GM12873 (cell line): Measurements from ENCODE around the gene TESPA1.

Source experiments
- TF ChIP-seq, protein P1 (sequence below): IDR thresholded peaks from 2 replicates; pipeline ENCODE4 v1.5.1; 2012; ENCODE audit warnings: low read depth, mild to moderate bottlenecking, moderate library complexity, low read length, control low read depth; ENCODE audit not compliant: insufficient read depth; ENCODE audit errors: missing control alignments

Gene TESPA1

DNA sequence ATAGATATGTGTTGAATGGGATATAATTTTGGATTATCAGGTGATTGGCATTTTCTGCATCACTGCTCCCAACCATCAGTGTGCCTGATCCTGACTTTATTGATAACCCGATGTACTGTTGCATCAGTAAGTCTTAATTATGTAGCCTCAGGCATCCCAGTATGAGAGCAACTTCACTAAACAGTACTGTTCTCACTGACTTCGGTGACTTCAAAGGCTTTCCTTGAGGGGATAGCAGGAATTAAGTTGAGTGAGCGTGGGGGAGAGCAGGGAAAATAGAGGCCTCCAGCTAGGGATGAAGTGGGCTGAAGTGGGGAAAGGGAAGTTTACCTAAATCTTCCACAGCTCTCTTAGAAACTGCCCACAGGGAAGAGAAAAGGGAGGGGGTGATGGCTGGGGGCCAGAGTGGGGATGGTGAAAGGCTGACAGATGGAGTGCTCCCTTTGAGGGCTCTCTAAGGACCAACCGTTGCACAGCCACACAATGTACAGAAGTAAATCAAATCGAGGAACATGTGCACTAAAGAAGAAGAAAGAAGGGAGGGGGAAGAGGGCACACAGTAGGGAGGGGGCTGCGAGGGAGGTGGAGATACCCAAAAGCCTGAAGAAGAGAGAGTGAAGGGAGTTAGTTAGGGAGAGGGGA, 24.5 kb upstream of the TESPA1 start:
- TF ChIP-seq, protein P1, sequence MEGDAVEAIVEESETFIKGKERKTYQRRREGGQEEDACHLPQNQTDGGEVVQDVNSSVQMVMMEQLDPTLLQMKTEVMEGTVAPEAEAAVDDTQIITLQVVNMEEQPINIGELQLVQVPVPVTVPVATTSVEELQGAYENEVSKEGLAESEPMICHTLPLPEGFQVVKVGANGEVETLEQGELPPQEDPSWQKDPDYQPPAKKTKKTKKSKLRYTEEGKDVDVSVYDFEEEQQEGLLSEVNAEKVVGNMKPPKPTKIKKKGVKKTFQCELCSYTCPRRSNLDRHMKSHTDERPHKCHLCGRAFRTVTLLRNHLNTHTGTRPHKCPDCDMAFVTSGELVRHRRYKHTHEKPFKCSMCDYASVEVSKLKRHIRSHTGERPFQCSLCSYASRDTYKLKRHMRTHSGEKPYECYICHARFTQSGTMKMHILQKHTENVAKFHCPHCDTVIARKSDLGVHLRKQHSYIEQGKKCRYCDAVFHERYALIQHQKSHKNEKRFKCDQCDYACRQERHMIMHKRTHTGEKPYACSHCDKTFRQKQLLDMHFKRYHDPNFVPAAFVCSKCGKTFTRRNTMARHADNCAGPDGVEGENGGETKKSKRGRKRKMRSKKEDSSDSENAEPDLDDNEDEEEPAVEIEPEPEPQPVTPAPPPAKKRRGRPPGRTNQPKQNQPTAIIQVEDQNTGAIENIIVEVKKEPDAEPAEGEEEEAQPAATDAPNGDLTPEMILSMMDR = no peak

DNA sequence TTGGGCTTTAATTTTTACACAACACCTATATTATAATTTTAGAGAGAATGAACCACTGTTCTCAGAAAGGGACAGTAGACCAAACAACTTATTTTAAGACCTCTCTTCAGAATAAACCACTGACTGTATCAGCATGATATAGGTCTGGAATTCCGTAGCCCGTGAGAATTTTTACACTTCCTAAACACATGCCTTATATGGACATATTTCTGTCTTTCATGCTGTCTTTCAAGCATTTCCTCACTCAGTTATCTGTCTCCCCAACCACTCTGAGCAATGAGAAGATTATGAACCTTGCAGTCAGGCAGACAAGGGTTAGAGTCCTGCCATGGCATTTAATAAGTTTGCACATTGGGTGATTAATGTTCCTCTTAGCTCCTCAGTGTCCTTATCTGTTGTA, 17.8 kb upstream of the TESPA1 start:
- TF ChIP-seq, protein P1 = no peak

DNA sequence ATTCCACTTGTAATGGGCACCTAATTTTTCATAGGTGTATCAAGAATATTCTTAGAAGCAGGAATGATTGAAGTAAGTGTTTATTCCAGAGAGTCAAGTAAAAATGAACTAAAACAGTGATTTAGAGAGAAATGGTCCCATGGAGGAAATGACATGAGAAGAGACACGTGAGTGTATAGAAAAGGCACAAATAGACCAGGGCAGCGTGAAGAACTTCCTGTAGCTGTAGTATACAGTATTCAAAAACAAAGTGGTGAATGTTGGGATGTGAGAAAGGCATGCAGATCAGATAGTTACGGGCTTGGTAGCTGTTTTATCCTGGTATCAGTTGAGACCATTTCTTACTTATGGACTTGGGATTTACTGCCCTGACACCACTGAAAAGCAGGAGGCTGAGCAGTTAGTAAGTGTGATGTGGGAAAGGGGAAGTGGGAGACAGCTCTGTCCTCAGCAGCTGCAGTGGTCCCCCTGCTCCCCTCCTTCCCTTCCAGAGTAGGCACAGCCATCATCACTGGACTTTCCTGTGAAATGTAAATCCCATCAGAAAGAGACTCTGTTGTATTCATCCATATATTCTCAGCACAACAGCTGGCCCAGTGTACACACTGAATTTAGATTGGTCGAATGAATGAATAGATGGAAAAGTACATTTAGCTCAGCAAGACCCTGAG, 16.8 kb upstream of the TESPA1 start:
- TF ChIP-seq, protein P1 = no peak

DNA sequence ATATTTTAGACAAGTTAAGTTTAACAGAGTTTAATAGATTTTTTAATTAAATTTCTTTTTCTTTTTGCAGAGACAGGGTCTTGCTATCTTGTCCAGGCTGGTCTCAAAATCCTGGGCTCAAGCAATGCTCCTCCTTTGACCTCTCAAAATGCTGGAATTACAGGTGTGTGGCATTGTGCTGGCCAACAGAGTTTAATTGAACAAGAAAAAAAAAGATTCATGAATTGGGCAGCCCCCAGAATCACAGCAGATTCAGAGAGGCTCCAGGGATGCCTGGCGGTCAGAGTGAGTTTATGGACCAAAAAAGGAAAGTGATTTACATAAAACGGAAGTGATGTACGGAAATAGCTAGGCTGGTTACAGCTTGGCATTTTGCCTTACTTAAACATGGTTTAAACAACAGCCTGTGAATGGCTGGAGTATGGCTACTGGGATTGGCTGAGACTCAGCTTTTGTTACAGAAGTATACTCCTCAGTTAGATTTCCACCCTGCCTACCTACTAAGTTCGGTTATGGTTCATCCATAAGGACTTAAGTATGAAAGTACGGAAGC, 14.5 kb upstream of the TESPA1 start:
- TF ChIP-seq, protein P1 = no peak

DNA sequence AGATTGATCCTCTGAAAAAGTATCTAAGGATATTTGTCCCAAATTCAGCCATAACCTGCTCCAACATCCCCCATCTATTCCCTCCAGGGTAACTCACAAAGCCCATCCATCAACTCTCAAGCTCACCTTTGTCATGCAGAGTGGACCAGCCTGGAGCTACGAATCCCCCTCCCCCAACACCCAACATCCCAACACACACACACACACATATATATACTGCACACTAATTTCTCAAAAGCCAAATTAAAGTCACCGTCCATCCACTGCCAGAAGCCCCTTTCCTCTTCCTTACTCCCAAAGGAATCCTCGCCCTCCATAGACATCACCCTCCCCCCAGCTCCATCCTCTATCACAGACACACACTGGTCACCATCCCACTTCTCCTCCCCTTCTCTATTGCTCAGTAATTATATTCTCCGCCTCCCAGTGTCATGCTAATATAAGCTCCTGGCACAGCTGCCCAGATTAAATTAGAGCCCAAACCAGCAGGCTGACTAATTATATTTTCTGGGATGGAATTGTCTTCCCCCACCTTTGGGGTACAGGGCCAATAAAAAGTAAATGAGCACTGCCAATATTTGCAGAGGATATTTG, 13.5 kb upstream of the TESPA1 start:
- TF ChIP-seq, protein P1 = no peak

DNA sequence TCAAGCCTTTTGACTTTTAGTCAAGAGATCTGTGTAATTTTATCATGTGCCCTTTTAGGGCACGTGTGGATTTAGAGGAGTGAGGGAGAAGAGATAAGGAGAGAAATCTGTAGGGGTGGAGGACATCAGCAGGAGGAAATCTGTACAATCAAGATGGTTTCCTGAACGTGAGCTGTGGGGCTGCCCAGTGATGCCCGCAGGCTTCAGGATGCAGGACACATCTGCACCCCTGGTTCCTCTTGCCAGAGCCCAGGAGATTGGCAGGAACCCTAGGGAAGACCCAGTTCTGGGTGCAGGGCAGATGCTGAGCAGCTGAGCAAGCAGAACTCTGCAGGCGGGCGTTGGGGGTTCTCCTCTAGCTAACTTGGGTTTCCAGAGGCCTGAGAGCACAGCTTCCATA, 11.6 kb upstream of the TESPA1 start:
- TF ChIP-seq, protein P1 = no peak

DNA sequence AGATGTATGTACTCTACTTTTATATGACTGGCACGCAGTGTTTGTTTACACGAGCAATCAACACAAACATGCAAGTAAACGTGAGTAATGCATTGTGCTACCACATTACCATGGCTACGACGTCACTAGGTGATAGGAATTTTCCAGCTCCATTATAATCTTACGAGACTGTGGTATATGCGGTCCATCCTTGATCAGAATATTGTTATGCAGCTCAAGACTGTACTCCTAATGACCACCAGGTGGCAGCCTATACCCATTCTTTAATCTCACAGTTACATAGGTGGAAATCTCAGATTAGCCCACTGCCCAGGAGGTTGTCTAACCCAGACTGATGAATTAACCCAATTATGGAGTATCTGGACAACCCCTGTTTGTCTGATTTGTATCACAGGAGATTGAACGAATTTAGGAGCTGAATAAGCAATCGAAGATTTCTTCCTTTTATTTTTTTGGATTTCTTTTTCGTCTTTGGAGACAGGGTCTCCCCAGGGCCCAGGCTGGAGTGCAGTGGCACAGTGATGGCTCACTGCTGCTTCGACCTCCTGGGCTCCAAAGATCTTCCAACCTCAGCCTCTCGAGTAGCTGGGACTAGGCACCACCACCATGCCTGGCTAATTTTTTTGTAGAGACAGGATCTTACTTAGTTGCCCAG, 8.7 kb upstream of the TESPA1 start:
- TF ChIP-seq, protein P1 = peak; percentile 73
